Heart right ventricle (tissue), 16 donors: ENCODE results near the gene SHROOM1. TPM values are rescaled to one million over a fixed set of nuclear protein-coding genes. Genes with fewer than 3 reads are reported as not detected.

Experiments used
- ATAC-seq, 8 donors: fragments of 200-7000 bp; cut with Tn5 transposase; one replicate each; pipeline ENCODE4 v1.9.1; 2020; ENCODE audit warnings: mild to moderate bottlenecking in 8 of 8, moderate library complexity in 8 of 8, moderate number of reproducible peaks in 1 of 8
- DNase-seq, 2 donors: peaks; one replicate each; pipeline ENCODE4 v3.0.0-alpha.2; 2020
- H3K27ac ChIP-seq, 10 donors: fragments of 200-600 bp; sonication (generic) in 2 of 10; one replicate each; pipeline versions ENCODE4 v1.5.0 to v1.8.0; 2020 to 2022; ENCODE audit warnings: mild to moderate bottlenecking in 3 of 10
- H3K27me3 ChIP-seq, 7 donors: fragments of 200-600 bp; one replicate each; pipeline ENCODE4 v1.8.0; 2021 to 2022; ENCODE audit warnings: mild to moderate bottlenecking in 2 of 7
- H3K36me3 ChIP-seq, 9 donors: fragments of 200-600 bp; sonication (generic) in 1 of 9; one replicate each; pipeline versions ENCODE4 v1.5.0 to v1.8.0; 2020 to 2022; ENCODE audit warnings: mild to moderate bottlenecking in 2 of 9
- H3K4me1 ChIP-seq, 9 donors: fragments of 200-600 bp; sonication (generic) in 1 of 9; one replicate each; pipeline versions ENCODE4 v1.5.0 to v1.8.0; 2020 to 2022; ENCODE audit warnings: mild to moderate bottlenecking in 4 of 9
- H3K4me3 ChIP-seq, 10 donors: fragments of 200-600 bp; sonication (generic) in 2 of 10; one replicate each; pipeline versions ENCODE4 v1.5.0 to v1.8.0; 2020 to 2022; ENCODE audit warnings: mild to moderate bottlenecking in 7 of 10, moderate library complexity in 2 of 10
- H3K9me3 ChIP-seq, 11 donors: fragments of 200-600 bp in 10 of 11; sonication (generic) in 2 of 11; one replicate each; pipeline versions ENCODE4 v1.5.0 to v1.8.0; 2013 to 2022; ENCODE audit warnings: mild to moderate bottlenecking in 2 of 11, control low read depth in 1 of 11, moderate library complexity in 1 of 11
- WGBS, 2 donors: extraction: QIAGEN DNeasy Blood & Tissue Kit; methylation state at CpG; one replicate each; pipeline ENCODE4 v1.1.7; 2013; ENCODE audit warnings: inconsistent platforms in 1 of 2; 5-methylcytosine and 5-hydroxymethylcytosine counted together
- intact Hi-C, 10 donors: fragments of 100-400 bp; cut with DNase I; formaldehyde crosslinking; loops; one replicate each; pipeline versions ENCODE4 v1.11.1 to v1.14.2; 2022
- polyA plus RNA-seq, 2 donors: library from polyadenylated mRNA; stranded (reverse); fragments of 200-250 nt; gene quantifications; one replicate each; pipeline ENCODE4 v1.2.3, GENCODE V29; 2013
- total RNA-seq, 10 donors: library from RNA; stranded (reverse); fragmentation: NEBNext Ultra II Directional in 3 of 10; extraction: Animal tissue kit (Norgen Biotek cat#: 25700) in 3 of 10; gene quantifications; one replicate each; pipeline versions ENCODE4 v1.2.1 to v1.2.4, GENCODE V29; 2021 to 2023
- TF ChIP-seq, protein P1 (sequence below), 9 donors: fragments of 200-600 bp; sonication (generic) in 2 of 9; IDR thresholded peaks; one replicate each; pipeline versions ENCODE4 v1.5.0 to v1.8.0; 2021 to 2022; ENCODE audit warnings: antibody characterized with exemption in 9 of 9, mild to moderate bottlenecking in 5 of 9, moderate library complexity in 1 of 9
- donor health status: Arrhythmogenic right ventricular cardiomyopathy.
- donor health status: ischemic (EF 13 %, LVEDD 7.1; RV severe dilation, severe dysfunction).
- donor health status: healthy with polysubstance abuse.
- donor health status: DM: no; HTN: yes; CAD: no.
- donor health status: DM: no; HTN: no; CAD: no.
- donor health status: ischemic (EF 25% LVEDD 6.9; RV normal size, moderate dysfunction).
- donor health status: ischemic (EF 25% LVEDD 5.7; RV mildly dilated, moderate dysfunction).
- donor health status: healthy.
- donor health status: DM: yes; HTN: yes; CAD: no.
- donor health status: Ischemic cardiomyopathy.
- donor health status: ischemic (EF 35%, LVEDD 5.7; RV mildly dilated, moderate dysfunction).
- donor health status: nonischemic (EF 11% LVEDD 7.7; RV severe dilation, severe dysfunction).
- donor health status: DM: yes; HTN: yes; CAD: no.
- donor health status: PGD.
- donor health status: ischemic (EF 29% LVEDD 5.4; RV normal size, mild dysfunction).
- donor health status: nonischemic (EF 23%, LVEDD 6.1; RV moderate dilation, normal function).

SHROOM1 gene
- total and polyA plus RNA-seq, 12 donors, result 3.2 to 10.8 (median 4.1) TPM

DNA sequence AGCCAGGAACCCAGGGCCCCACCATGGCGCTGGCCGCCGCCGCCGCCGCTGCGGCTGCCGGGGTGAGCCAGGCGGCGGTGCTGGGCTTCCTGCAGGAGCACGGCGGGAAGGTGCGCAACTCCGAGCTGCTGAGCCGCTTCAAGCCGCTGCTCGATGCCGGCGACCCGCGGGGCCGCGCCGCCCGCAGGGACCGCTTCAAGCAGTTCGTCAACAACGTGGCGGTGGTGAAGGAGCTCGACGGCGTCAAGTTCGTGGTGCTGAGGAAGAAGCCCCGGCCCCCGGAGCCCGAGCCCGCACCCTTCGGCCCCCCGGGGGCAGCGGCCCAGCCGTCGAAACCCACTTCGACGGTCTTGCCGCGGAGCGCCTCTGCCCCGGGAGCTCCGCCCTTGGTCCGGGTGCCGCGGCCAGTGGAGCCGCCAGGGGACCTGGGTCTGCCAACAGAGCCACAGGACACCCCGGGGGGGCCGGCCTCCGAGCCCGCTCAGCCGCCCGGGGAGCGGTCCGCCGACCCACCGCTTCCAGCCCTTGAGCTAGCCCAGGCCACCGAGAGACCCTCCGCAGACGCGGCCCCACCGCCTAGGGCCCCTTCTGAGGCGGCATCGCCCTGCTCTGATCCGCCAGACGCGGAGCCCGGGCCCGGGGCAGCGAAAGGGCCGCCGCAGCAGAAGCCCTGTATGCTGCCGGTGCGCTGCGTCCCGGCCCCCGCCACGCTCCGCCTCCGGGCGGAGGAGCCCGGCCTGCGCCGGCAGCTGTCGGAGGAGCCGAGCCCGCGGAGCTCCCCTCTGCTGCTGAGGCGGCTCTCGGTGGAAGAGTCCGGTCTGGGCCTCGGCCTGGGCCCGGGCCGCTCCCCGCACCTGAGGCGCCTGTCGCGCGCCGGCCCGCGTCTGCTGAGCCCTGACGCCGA lies 16.6 kb downstream of the SHROOM1 start:
- Histone ChIP-seq H3K27ac (no peak overlapping the region), H3K36me3 (no peaks in the 10 kb centered on the region), H3K9me3 (no peaks in the 10 kb centered on the region), H3K4me1 (peaks cover 0 to 17% (median 7%) of the 10 kb centered on the region in 9 donors), H3K27me3 (peaks cover 6 to 72% (median 49%) of the 10 kb centered on the region in 7 donors), H3K4me3 (peak overlapping the region; percentile 5 to 49 (median 42))
- ATAC-seq (peak in 7 of 8 donors; percentile 33 to 82 (median 73)), DNase-seq (peak in 1 of 2 donors; percentile 27)
- TF ChIP-seq, protein P1, sequence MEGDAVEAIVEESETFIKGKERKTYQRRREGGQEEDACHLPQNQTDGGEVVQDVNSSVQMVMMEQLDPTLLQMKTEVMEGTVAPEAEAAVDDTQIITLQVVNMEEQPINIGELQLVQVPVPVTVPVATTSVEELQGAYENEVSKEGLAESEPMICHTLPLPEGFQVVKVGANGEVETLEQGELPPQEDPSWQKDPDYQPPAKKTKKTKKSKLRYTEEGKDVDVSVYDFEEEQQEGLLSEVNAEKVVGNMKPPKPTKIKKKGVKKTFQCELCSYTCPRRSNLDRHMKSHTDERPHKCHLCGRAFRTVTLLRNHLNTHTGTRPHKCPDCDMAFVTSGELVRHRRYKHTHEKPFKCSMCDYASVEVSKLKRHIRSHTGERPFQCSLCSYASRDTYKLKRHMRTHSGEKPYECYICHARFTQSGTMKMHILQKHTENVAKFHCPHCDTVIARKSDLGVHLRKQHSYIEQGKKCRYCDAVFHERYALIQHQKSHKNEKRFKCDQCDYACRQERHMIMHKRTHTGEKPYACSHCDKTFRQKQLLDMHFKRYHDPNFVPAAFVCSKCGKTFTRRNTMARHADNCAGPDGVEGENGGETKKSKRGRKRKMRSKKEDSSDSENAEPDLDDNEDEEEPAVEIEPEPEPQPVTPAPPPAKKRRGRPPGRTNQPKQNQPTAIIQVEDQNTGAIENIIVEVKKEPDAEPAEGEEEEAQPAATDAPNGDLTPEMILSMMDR (IDR thresholded peaks at IDR 0.05), result peak in 1 of 9 donors; percentile 10
- intact Hi-C loops, result loop anchor here in 4 of 10 donors (10.0 kb wide), 3 partner anchors 59 to 429 kb away; no protein-coding TSS in a partner anchor
- WGBS, 2 donors, result 3 to 5% methylated on average over 77 to 110 of the region's 110 CpGs

DNA sequence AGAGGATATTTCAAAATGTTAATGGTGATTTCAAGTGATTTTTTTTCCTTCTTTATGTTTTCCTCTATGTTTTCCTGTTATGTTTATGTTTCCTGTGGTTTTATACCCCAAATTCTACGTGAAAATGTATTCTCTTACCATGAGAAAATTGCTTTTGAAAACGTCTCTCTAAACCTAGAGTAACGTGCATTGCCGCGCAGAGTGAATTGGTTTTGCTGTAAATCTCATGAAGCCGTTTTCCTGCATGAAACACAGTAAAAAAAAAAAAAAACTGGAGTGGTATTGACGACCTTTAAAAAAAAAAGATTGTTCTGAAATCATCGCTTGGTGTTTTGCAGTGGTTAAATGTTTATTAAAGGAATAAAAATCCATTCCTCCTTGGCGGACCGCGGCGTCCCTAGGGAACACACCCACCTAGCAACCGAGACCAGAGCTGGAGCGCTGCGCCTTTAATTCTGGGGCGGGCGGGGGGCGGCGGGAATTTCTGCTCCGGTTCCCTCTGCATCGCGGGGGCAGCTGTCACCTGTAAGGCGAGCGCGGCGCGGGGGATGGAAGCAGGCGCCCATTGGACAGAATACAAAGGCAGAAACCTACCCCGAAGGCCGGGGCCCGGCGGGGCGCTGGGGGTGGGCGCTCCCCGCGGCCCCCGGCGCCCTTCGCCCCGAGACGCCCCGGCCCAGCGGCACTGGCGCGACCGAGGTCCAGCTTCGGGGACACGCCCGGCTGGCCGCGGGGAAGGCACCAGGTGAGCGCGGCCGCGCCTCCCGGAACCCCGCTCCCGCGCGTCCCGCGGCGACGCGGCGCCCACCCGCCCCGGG lies 17.5 kb downstream of the SHROOM1 start, which contains the start of gene SOWAHA:
Gene SOWAHA, plus strand, starts transcription at position 522 of the 818 bp plus-strand sequence. CDS start 320 bp downstream, outside the sequence.
- H3K4me1 ChIP-seq, result peaks cover 0 to 17% (median 7%) of the 10 kb centered on the region in 9 donors
- ATAC-seq (peak in 1 of 8 donors; percentile 33), DNase-seq (no peak)
- H3K4me3 ChIP-seq, result peak within 1 kb of the TSS; percentile 5 to 49 (median 42)
- no peaks in the 10 kb centered on the region for H3K9me3 ChIP-seq
- no peak within 1 kb of the TSS for H3K27ac ChIP-seq
- intact Hi-C loops, result loop anchor here in 4 of 10 donors (10.0 kb wide), 3 partner anchors 58 to 428 kb away; no protein-coding TSS in a partner anchor
- no peaks in the 10 kb centered on the region for H3K36me3 ChIP-seq
- 3 to 4% methylated on average over 59 to 68 of the region's 68 CpGs for WGBS, 2 donors
- peaks cover 6 to 76% (median 55%) of the 10 kb centered on the region in 7 donors for H3K27me3 ChIP-seq
- TF ChIP-seq, protein P1 (IDR thresholded peaks at IDR 0.05), result no peak

DNA sequence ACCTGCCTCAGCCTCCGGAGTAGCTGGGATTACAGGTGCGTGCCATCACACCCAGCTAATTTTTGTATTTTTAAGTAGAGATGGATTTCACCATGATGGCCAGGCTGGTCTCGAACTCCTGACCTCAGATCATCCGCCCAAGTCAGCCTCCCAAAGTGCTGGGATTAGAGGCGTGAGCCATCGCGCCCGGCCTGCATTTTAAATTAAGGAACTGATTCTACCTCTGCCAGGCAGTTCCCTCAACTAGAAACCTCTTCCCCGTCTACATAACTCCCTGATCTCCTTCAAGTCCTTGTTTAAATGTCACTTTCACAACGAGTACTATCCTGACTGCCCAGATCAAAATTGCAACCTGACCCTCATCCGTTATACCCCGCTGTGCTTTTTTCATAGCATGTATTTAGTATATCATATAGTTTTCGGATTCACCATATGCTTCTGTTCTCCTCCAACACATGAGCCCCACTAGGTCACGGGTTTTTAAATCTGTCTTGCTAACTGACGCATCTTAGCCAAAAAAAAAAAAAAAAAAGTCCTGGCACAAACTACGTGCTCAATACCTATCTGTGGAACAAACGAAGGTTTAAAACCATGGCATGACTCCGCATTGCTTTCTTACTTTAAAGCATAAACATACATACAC lies 18.2 kb downstream of the SHROOM1 start:
- intact Hi-C loops, result loop anchor here in 4 of 10 donors (10.0 kb wide), 3 partner anchors 57 to 427 kb away; no protein-coding TSS in a partner anchor
- no peaks in the 10 kb centered on the region for H3K36me3 ChIP-seq
- ATAC-seq (no peak), DNase-seq (no peak)
- H3K27ac ChIP-seq, result no peak overlapping the region
- TF ChIP-seq, protein P1 (IDR thresholded peaks at IDR 0.05), result no peak
- whole genome bisulfite sequencing, 2 donors, result 48 to 49% methylated on average over 18 of the region's 18 CpGs
- peaks cover 6 to 83% (median 59%) of the 10 kb centered on the region in 7 donors for H3K27me3 ChIP-seq
- no peak overlapping the region for H3K4me3 ChIP-seq
- H3K9me3 ChIP-seq, result no peaks in the 10 kb centered on the region
- H3K4me1 ChIP-seq, result peaks cover 0 to 17% (median 7%) of the 10 kb centered on the region in 9 donors
